ENCODE results near the gene GPBP1L1. TPM values are rescaled to one million over a fixed set of nuclear protein-coding genes. Genes with fewer than 3 reads are reported as not detected.

The GPBP1L1 gene
- polyA plus RNA-seq, 1 of the 3 experiments (the other 2 are of a cell fraction): 28.5 TPM

DNA sequence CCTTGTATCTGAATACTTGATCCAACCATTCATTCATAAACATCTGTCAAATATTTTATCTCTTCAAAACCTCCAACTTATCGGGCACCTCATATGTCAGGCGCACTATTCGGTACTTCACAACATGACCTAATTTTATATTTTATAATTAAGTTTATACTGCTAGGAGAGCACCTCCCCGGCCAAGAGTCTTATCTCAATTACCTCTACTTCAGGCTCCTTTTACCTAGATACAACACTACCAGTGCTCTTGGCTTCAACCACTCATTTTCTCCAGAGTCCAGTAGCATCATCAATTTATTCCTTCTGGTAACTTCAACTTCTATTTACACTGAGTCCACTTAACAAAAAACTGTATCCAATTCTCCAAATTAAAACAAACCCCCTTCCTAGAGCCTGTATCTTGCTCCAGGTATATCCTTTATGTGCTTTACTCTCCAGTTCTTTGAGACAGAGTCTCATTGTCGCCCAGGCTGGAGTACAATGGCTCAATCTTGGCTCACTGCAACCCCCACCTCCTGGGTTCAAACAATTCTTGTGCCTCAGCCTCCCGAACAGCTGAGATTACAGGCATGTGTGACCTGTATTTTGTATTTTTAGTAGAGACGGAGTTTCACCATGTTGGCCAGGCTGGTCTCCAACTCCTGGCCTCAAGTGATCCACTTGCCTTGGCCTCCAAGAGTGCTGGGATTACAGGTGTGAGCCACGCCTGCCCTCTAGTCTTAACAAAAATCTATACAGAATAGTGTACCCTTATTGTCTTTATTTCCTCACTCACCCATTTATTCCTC lies 18.8 kb downstream of the GPBP1L1 start:
- H3K27ac ChIP-seq (ENCODE audit: low read depth in 2 of 2, low read length in 1 of 2): no peak overlapping the region
- H3K79me2 ChIP-seq (ENCODE audit: insufficient read depth): peaks cover 100% of the 10 kb centered on the region
- no peak for DNase-seq
- H3K36me3 ChIP-seq (replicated peaks in 1 of 2; ENCODE audit: control insufficient read depth in 1 of 2, insufficient read depth in 2 of 2, low read length in 1 of 2): peaks cover 0 to 2% of the 10 kb centered on the region in 2 experiments
- CTCF ChIA-PET: no interaction called here
- no peak for TF ChIP-seq MEF2A (IDR thresholded peaks at IDR 0.05; ENCODE audit: borderline replicate concordance, low read depth)
- TF ChIP-seq POLR2AphosphoS5 (IDR thresholded peaks at IDR 0.05; ENCODE audit: low read depth, low read length): no peak
- TF ChIP-seq MAX (IDR thresholded peaks at IDR 0.05; ENCODE audit: low read depth): no peak
- TF ChIP-seq YY1 (IDR thresholded peaks at IDR 0.05; ENCODE audit: low read depth): no peak
- no peak for TF ChIP-seq SIN3A (IDR thresholded peaks at IDR 0.05; ENCODE audit: borderline replicate concordance, low read depth, low read length)
- no peak for TF ChIP-seq RFX5 (IDR thresholded peaks at IDR 0.05; ENCODE audit: low read length)
- no peak for TF ChIP-seq EZH2phosphoT487 (IDR thresholded peaks at IDR 0.05; ENCODE audit: borderline replicate concordance, low read depth)
- no peak for TF ChIP-seq FOXJ3 (CRISPR knock-in tag; IDR thresholded peaks at IDR 0.05)
- no peak for TF ChIP-seq NFIC (IDR thresholded peaks at IDR 0.05; ENCODE audit: borderline replicate concordance)
- no peak for TF ChIP-seq CTCF (IDR thresholded peaks at IDR 0.05)
- no peak for TF ChIP-seq RAD21 (IDR thresholded peaks at IDR 0.05; ENCODE audit: low read length)
- no peak for TF ChIP-seq USF1 (IDR thresholded peaks at IDR 0.05; ENCODE audit: borderline replicate concordance, low read depth)
- no peak for TF ChIP-seq FOXM1 (IDR thresholded peaks at IDR 0.05; ENCODE audit: low read depth)
- TF ChIP-seq TEAD4 (IDR thresholded peaks at IDR 0.05; ENCODE audit: borderline replicate concordance, insufficient read depth): no peak
- no peak for TF ChIP-seq TAF1 (IDR thresholded peaks at IDR 0.05; ENCODE audit: borderline replicate concordance, low read depth, low read length)
- peaks cover 0 to 16% of the 10 kb centered on the region in 2 experiments; a peak in 2 of 4 replicates for H3K4me1 ChIP-seq (ENCODE audit: control insufficient read depth in 1 of 2, insufficient read depth in 2 of 2, low read depth in 1 of 2, low read length in 1 of 2)
- no peaks in the 10 kb centered on the region for H3K9me3 ChIP-seq
- H3K4me3 ChIP-seq (ENCODE audit: low read depth in 2 of 2, low read length in 1 of 2): no peak overlapping the region
- POLR2A ChIA-PET: no interaction called here
- no peaks in the 10 kb centered on the region for H3K27me3 ChIP-seq (ENCODE audit: insufficient read depth)
- no peaks in the 10 kb centered on the region for H3K9me2 ChIP-seq
- peaks cover 19% of the 10 kb centered on the region for H3F3A ChIP-seq (replicated peaks; ENCODE audit: insufficient read depth)
- no peak overlapping the region for H3K9ac ChIP-seq
- peaks cover 94% of the 10 kb centered on the region for H4K20me1 ChIP-seq (ENCODE audit: insufficient read depth)
- H2AFZ ChIP-seq (ENCODE audit: low read depth): no peak overlapping the region
- 89% methylated on average over 8 of the region's 8 CpGs for WGBS (ENCODE audit: low lambda C conversion rate)
- H3K4me2 ChIP-seq: no peak overlapping the region
